ENCODE measurements around the gene ZNF275.

DNA sequence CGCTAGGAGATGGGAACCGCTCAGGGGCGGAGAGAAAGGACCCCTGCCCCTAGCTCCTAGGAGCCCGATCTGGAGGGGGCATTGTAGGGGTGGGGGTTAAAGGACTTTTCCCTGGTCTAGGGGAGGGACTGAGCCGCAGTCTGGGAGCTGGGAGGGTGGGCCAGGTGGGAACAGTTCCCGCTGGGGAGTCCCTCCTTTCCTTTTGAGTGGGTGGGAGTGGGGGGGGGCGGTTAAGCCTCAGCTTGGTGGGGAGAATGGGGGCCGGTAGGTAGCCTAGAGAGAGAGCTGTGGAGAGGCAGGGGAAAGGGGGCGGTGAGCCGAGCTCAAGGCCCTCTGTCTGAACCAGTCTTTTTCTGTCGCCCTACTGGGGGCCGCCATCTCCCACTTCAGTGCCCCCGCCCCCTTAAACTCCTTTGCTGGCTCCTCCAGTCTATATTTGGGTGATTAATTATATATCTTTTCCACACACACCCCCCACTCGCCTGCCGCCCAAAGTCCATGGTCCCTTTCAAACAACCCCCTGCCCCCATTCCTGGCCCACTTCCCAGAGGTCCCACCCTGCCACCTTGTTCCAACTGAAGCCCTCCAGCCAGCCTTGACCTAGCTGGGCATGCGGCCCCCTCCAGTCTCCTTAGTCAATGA, 822 bp downstream of the ZNF275 start:
- TF ChIP-seq, protein P1, sequence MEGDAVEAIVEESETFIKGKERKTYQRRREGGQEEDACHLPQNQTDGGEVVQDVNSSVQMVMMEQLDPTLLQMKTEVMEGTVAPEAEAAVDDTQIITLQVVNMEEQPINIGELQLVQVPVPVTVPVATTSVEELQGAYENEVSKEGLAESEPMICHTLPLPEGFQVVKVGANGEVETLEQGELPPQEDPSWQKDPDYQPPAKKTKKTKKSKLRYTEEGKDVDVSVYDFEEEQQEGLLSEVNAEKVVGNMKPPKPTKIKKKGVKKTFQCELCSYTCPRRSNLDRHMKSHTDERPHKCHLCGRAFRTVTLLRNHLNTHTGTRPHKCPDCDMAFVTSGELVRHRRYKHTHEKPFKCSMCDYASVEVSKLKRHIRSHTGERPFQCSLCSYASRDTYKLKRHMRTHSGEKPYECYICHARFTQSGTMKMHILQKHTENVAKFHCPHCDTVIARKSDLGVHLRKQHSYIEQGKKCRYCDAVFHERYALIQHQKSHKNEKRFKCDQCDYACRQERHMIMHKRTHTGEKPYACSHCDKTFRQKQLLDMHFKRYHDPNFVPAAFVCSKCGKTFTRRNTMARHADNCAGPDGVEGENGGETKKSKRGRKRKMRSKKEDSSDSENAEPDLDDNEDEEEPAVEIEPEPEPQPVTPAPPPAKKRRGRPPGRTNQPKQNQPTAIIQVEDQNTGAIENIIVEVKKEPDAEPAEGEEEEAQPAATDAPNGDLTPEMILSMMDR (conservative IDR thresholded peaks at IDR 0.05; ENCODE audit: low read depth, low read length), result no peak
- TF ChIP-seq EZH2 (IDR thresholded peaks at IDR 0.05; ENCODE audit: borderline replicate concordance, low read depth, low read length, poor library complexity, severe bottlenecking), result no peak
